T47D (cell line): ENCODE measurements around the gene GRIN2A.
A peak's percentile ranks its signal among the peaks of the same experiment; 100 is the strongest.

ENCODE experiments used
- DNase-seq, 2 experiments: peaks; one replicate each; pipeline versions ENCODE4 v3.0.0 to v3.0.0-alpha.2; 2011 to 2012; ENCODE audit warnings: low read depth in 1 of 2, low spot score in 1 of 2
- JUND ChIP-seq: IDR thresholded peaks from 2 replicates; pipeline ENCODE4 v1.6.1; 2012; ENCODE audit warnings: low read depth
- in situ Hi-C: cut with HindIII; loops from 2 replicates; pipeline ENCODE4 v1.10.0; 2016; ENCODE audit warnings: low sequenced_read_pairs, low pct_unique_long_range_greater_than_20kb

GRIN2A gene

GRCh38 chr16:10145542-10146035, 36.6 kb downstream of the GRIN2A start:
- no peak for DNase-seq
- in situ Hi-C loops = no loop called here
- no peak for TF ChIP-seq JUND

GRCh38 chr16:10141671-10142070, 40.6 kb downstream of the GRIN2A start:
- in situ Hi-C loops = no loop called here
- no peak for TF ChIP-seq JUND
- no peak for DNase-seq

GRCh38 chr16:10138881-10139280, 43.3 kb downstream of the GRIN2A start:
- in situ Hi-C loops = no loop called here
- TF ChIP-seq JUND = no peak
- DNase-seq = no peak

GRCh38 chr16:10137341-10137740, 44.9 kb downstream of the GRIN2A start:
- in situ Hi-C loops = no loop called here
- TF ChIP-seq JUND = no peak

GRCh38 chr16:10136916-10137315, 45.3 kb downstream of the GRIN2A start:
- TF ChIP-seq JUND = no peak
- in situ Hi-C loops = no loop called here
- no peak for DNase-seq

More at GRCh38 chr16:10137341-10137740, 44.9 kb downstream of the GRIN2A start:
- no peak for DNase-seq

- no peak for TF ChIP-seq JUND
- DNase-seq = no peak
- in situ Hi-C loops = no loop called here
These were observed 51.7 kb downstream of the GRIN2A start for GRCh38 chr16:10130538-10130937.

GRCh38 chr16:10128397-10129258, 53.6 kb downstream of the GRIN2A start:
- no peak for DNase-seq
- TF ChIP-seq JUND = no peak
- in situ Hi-C loops = no loop called here

- DNase-seq = no peak
- in situ Hi-C loops = no loop called here
- TF ChIP-seq JUND = no peak
These were observed 55.5 kb downstream of the GRIN2A start for GRCh38 chr16:10126686-10127085.

- DNase-seq = no peak
- TF ChIP-seq JUND = no peak
These were observed 59.1 kb downstream of the GRIN2A start for GRCh38 chr16:10123141-10123540.

GRCh38 chr16:10122546-10122945, 59.7 kb downstream of the GRIN2A start:
- in situ Hi-C loops = no loop called here
- no peak for DNase-seq
- TF ChIP-seq JUND = no peak

More at GRCh38 chr16:10123141-10123540, 59.1 kb downstream of the GRIN2A start:
- in situ Hi-C loops = no loop called here

- TF ChIP-seq JUND = no peak
- DNase-seq = no peak
- in situ Hi-C loops = no loop called here
These were observed 60.3 kb downstream of the GRIN2A start for GRCh38 chr16:10121897-10122425.

GRCh38 chr16:10121491-10121890, 60.7 kb downstream of the GRIN2A start:
- no peak for TF ChIP-seq JUND
- DNase-seq = peak in 1 of 2 experiments; percentile 7
- in situ Hi-C loops = no loop called here

GRCh38 chr16:10120953-10121352, 61.3 kb downstream of the GRIN2A start:
- in situ Hi-C loops = no loop called here
- DNase-seq = no peak
- TF ChIP-seq JUND = no peak

- in situ Hi-C loops = no loop called here
- DNase-seq = no peak
- no peak for TF ChIP-seq JUND
These were observed 67.8 kb downstream of the GRIN2A start for GRCh38 chr16:10114409-10114808.
